Stimulated activated CD8-positive, alpha-beta memory T cell treated with anti-CD3 and anti-CD28 coated beads, Interleukin-2, amount 100 ng/mL, for 1 hour (primary cell): Measurements from ENCODE around the gene RBMS1.
A peak's percentile ranks its signal among the peaks of the same experiment; 100 is the strongest.

ENCODE experiments used
- DNase-seq, 2 donors: peaks; one replicate each; pipeline ENCODE4 v3.0.0-alpha.2; 2020; ENCODE audit warnings: low read depth in 2 of 2

Gene RBMS1

GRCh38 chr2:160493227-160494028 is at the start of gene RBMS1:
RBMS1 (minus strand) TSS chr2:160493807; CDS start chr2:160493363, 444 bp downstream.
- peak in 1 of 2 donors; percentile 30 for DNase-seq

GRCh38 chr2:160541745-160542144 is 48.1 kb upstream of the RBMS1 start:
- no peak for DNase-seq

DNA sequence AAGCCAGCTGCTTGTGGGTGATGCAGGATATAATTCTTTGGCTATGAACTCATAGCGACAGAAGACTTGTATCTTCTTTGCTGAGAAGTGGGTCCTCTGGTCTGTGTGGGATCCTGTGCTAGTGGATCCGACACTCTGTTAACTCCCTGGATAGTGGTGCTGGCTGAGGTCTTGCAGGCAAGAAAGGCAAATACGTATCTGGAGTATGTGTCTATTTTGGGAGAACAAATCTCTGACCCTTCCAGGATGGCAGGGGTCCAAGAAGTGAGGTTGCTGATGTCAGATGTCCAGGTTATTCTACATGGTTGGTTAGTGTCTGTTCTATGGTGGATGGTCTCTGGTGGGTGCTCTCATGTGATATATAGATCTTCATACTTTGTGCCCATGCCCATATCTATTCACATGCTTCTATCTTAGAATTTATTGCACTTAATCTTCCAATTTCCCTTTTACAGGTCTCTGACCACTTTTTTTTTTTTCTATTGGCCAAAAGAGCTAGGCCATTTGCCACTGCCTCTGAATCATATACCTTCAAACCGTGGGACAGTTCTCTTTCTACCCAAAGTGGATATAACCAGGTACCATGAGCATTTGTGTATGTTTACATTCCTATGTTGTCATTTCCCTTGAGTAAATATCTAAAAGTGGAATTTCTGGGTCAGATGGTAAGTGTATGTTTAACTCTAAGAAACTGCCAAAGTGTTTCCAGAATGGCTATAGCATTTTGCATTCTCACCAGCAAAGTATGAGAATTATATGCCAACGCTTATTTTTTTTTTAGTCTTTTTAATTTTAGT is 45.1 kb upstream of the RBMS1 start:
- DNase-seq = no peak

DNA sequence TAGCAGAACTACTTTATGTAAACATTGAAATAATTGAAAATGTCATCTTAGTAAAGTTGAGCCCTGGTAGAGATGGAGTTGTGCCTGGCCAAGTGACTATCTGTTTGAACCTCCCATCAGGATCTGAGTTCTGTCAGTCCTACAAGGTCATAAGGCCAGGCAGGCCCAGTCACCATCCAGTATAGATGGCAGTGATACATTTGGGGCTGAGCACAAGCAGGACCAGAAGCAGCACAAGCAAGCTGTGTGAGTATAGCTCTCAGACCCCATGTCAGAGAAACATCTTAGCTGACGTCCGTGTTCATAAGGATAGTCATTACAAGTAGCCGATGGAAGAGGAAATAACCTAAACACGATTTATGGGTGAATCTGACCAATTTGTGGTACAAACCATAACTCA is 44.5 kb upstream of the RBMS1 start:
- DNase-seq = no peak

GRCh38 chr2:160534996-160535395 is 41.4 kb upstream of the RBMS1 start:
- DNase-seq = no peak

DNA sequence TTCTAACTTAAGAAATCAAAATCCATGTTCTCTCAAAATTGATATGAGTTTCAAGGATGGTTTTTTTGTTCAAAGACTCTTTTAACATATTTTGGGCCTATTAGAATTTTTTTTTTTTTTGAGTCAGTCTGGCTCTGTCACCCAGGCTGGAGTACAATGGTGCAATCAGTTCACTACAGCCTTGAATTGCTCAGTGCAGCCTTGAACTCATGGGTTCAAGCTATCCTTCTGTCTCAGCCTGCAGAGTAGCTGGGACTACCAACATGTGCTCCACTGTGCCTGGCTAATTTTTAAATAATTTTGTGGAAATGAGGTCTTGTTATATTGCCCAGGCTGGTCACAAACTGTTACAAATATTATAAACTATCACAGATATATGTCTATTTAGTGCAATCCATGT is 40.6 kb upstream of the RBMS1 start:
- DNase-seq = no peak

- DNase-seq = no peak
These were observed 39.9 kb upstream of the RBMS1 start for GRCh38 chr2:160533482-160533881.

DNA sequence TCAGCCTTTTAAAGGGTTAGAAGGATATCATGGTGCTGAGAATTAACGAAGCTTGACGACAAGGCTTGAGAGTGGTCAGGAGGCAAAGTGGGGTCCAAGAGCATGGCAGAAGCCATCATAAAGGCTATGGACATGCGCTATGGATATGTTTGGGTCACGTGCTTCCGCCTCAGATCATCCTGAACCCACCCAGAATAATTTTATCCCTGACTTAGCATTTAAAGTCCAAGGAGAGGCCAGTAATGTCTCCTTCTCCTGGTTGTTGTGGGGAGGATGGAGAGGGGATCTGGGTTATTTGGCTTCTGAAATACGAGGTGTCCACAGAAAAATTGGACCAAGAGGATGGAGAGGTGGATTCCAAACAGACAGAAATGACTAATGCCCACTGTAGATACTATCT is 38.8 kb upstream of the RBMS1 start:
- DNase-seq = no peak

DNA sequence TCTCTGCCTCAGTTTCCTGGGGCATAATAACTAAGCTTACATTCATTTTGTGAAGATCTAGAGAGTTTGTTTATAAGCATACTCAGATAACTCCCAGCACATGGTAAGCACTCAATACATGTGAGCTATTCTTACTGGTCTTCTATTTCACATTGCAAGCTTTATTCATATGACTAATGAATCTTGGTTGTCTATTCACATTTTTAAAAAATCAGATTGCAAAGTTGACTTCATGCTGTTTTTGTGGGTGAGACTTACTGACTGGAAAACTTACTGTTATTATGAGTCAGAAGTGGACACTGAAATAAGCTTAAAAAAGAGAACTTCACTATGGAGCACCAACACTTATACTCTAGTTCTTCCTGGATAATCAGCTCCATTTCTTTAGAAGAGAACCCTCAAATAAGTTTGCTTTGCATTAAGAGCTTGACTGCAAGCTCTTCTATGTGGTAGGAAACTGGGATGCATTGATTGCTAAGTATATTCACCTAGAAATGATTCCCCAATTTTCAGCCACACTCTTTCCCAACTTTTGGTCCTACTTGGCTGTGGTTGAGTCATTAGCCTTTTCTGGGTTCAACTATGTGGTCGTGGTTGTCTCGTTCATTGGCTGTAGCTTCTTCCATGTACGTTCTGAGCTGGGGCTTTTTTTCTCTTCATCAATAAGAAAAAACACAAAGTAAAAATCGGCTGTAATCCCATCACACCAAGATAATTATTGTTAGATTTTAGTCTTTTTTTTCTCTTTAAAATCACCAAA is 29.5 kb upstream of the RBMS1 start:
- no peak for DNase-seq

DNA sequence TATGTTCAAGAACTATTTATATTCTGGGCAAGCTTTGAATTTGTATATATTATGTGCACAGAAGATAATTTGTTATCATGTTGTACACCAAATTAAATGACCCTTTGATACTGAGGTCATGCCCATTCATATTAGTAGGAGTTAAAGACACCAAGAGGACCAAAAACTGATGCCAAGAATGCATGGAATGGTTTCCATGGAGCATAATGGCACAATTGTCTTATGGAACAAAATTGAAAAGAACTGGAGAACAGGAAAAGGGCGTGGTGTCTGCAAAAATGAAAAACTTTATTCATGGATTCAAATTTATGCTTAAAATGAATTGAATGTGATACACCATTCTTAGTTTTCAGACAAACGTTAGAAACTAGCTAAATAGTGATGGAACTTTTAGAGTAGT is 24.1 kb upstream of the RBMS1 start:
- DNase-seq = no peak

DNA sequence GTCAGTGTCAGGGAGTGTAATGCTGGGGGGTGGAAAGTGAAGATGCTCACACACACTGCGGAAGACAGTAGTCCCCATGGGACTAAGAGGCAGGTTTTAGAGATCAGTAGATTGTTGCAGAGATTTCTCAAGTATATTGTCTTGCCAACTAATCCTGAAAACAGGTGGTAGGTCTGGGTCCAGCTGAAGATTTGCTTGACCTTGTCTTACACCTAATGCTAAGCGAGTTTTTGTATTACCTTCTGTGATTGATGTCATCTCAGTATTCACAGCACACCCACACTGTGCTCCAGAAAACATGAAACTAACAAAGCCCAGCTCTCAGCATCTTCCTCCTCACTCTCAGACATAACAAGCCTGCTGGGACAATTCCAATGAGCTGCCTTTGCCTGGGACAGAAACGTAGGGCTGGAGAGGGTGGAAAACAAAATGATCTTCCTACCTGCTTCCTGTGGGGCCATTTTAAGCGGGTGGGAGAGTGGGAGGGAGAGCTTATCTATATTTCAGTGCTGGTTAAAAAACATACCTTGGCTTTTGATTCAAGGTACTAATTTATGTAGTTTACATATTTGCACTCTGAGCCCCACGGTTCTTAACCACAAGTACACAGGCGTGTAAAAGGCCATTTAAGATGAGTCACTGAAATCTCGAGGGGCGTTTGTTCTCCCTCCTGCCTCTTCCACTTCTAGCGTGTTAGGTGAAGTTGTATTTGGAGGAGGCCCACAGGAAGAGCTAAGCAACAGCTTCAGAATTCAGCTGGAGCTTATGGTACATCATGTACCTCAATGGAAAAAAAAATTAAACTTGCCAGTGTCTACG is 23.1 kb upstream of the RBMS1 start:
- DNase-seq = no peak

- DNase-seq = no peak
These were observed 21.5 kb upstream of the RBMS1 start for GRCh38 chr2:160515120-160515519.

- no peak for DNase-seq
These were observed 19.5 kb upstream of the RBMS1 start for GRCh38 chr2:160513120-160513519.

- no peak for DNase-seq
These were observed 18.9 kb upstream of the RBMS1 start for GRCh38 chr2:160512491-160512890.

GRCh38 chr2:160510617-160511016 is 17.0 kb upstream of the RBMS1 start:
- DNase-seq = no peak

- DNase-seq = no peak
These were observed 15.4 kb upstream of the RBMS1 start for GRCh38 chr2:160509016-160509415.

DNA sequence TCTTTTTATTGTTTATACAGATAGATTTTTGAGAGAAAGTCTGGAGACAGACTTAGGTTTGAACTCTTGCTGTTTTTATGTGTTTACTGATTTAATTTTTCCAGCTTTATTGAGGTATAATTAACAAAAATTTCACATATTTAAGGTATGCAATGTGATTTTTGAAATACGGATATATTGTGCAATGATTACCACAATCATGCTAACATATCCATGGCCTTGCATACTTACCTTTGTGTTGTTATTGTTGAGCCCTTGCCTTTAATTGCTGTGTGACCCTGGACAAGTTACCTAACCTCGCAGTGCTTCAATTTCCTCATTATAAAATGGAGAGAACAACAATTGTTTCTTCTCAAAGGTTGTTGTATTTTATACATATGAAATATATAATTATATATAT is 13.9 kb upstream of the RBMS1 start:
- no peak for DNase-seq

DNA sequence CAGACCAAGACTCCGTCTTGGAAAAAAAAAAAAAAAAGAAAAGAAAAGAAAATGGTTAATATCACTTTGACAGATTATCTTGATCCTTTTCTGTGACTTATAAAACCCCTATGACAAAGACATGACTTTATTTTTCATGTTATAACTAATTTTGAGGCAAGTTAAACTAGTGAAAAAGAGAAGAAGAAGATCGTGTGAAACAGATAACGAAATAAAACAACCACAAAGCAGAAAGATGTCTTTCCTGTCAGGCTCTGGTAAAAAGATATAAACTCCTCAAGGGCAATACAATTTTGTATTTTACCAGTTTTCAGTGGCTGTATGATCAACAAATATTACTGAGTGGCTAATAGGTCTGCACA is 13.4 kb upstream of the RBMS1 start:
- no peak for DNase-seq

DNA sequence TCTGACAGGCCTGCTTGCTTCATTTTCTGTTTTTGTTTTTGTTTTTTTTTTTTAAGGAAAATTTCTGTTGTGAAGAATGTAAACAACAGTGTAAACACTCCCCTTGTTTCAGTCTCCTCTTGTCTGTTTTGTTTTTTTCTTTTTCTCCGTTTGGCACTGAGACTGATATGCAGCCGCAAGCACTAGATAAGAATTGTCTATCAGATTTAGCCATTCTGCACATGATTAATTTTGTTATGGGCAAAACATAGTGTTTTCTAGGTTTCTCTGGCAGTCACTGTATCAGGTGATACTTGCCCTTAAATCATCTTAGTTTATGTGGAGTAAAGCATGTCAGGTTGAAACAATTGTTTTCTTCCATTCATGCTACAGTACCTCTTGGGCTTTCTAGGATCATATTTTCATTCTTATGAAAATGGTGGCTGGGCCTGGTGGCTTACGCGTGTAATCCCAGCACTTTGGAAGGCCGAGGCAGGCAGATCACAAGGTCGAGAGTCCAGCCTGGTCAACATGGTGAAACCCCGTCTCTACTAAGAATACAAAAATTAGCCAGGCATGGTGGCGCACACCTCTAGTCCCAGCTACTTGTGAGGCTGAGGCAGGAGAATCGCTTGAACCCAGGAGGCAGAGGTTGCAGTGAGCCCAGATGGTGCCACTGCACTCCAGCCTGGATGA is 12.9 kb upstream of the RBMS1 start:
- DNase-seq = no peak

GRCh38 chr2:160505256-160505655 is 11.6 kb upstream of the RBMS1 start:
- no peak for DNase-seq

- no peak for DNase-seq
These were observed 8.9 kb upstream of the RBMS1 start for GRCh38 chr2:160502478-160502877.
